ENCODE measurements around the gene RALGAPA2. TPM values are rescaled to one million over a fixed set of nuclear protein-coding genes. Genes with fewer than 3 reads are reported as not detected.

RALGAPA2 gene
- total RNA-seq, 4 donors from 2014 or later = 25.9 to 48.9 (median 38.6) TPM

DNA sequence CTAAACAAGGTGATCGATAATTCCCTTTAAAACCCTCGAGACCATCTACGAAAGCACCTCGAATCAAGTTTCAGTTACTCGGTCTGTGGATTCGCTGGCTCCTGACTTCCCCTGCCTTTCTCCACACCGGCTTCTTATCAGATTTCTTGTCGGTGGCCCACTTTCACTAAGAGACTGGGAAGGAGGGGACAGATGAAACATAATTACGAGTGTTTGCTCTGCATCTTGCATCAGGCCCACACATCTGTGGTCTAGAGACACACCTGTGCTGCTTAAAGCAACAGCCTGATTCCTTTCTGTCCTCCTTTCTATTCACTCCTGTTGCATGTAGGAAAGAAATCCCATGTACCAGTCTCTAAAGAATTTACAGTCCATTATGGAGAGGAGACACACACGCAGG lies 306.8 kb downstream of the RALGAPA2 start:
- no peaks in the 10 kb centered on the region for H3K4me1 ChIP-seq
- H3K4me3 ChIP-seq = no peak overlapping the region
- intact Hi-C loops (cut with DNase I; ENCODE audit: low total_unique reads) = no loop called here
- TF ChIP-seq CTCF (IDR thresholded peaks at IDR 0.05) (no peak), POLR2A (IDR thresholded peaks at IDR 0.05) (no peak)
- H3K27ac ChIP-seq = no peak overlapping the region
- H3K27me3 ChIP-seq = no peaks in the 10 kb centered on the region
- no peak for DNase-seq
- no peaks in the 10 kb centered on the region for H3K36me3 ChIP-seq
- no peaks in the 10 kb centered on the region for H3K9me3 ChIP-seq

GRCh38 chr20:20404633-20405032 lies 307.8 kb downstream of the RALGAPA2 start:
- intact Hi-C loops (cut with DNase I; ENCODE audit: low total_unique reads) = no loop called here
- Histone ChIP-seq H3K36me3 (no peaks in the 10 kb centered on the region), H3K27ac (no peak overlapping the region), H3K4me3 (no peak overlapping the region), H3K27me3 (no peaks in the 10 kb centered on the region), H3K4me1 (no peaks in the 10 kb centered on the region), H3K9me3 (no peaks in the 10 kb centered on the region)
- TF ChIP-seq CTCF (IDR thresholded peaks at IDR 0.05) (no peak), POLR2A (IDR thresholded peaks at IDR 0.05) (no peak)
- no peak for DNase-seq

DNA sequence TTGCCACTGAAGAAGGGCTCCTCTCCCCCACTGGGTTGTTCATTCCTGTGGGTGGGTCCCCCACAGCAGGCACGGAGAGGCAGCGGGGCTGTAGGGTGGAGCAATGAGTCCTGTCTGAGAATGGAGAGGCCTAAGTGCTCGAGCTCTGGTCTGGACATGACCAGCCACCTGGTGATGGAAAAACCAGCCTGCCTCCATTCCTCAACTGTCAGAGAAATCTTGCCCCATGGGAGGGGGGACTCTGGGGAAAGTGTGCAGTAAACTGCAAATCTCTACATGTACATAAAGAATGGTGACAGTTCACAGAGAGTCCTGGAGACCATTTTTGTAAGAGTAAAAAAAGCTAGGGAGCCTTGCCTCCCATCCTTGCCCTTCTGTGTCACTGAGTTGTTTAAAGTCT lies 310.5 kb downstream of the RALGAPA2 start:
- intact Hi-C loops (cut with DNase I; ENCODE audit: low total_unique reads) = no loop called here
- Histone ChIP-seq H3K4me3 (no peak overlapping the region), H3K9me3 (no peaks in the 10 kb centered on the region), H3K27me3 (no peaks in the 10 kb centered on the region), H3K36me3 (no peaks in the 10 kb centered on the region), H3K4me1 (no peaks in the 10 kb centered on the region), H3K27ac (no peak overlapping the region)
- DNase-seq = no peak
- TF ChIP-seq CTCF (IDR thresholded peaks at IDR 0.05) (no peak), POLR2A (IDR thresholded peaks at IDR 0.05) (no peak)

DNA sequence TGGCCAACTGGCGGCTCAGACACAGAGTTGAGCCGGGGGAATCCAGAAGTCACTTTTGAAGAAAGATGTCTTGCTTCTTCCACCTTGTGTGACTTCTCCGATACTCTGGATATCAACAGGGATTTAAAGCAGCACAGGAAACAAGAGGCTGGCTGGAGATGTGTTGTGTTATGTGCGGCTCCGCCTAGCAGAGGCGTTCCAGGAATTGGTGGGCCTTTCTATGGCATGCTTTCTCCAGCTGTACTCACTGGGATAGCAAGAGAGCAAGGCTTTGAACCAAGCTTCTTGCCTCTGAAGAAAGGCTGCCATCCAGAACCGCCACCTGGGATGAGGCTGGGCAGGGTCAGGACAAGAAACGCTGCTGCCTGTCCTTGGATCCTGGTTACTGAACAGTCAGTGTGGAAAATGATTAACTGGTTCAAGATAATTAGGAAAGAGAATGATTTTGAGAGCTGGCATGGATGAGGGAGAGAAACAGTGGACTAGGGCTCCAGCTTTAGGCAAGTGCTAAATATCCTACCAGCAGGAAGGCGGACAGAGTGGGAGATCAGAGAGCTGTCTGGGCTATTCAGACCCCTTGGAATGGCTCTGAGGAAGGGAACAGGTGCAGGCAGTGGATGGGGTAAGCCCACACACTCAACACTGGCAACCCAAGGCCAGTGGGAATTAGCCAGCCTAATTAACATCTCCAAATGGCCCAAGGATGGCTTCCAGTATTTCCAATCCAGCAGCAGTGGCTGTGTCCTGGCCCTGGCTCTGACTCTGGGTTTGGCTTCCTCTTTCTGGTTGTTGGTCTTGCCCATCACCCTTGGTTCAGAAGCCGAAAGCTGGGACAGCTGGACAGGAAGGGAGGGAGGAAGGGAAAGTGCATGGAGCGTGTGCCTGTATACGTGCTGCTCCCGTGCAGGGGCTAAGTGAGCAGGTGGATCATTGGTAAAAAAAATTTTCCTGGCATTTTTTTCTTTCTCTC lies 312.6 kb downstream of the RALGAPA2 start:
- H3K4me1 ChIP-seq = no peaks in the 10 kb centered on the region
- intact Hi-C loops (cut with DNase I; ENCODE audit: low total_unique reads) = no loop called here
- TF ChIP-seq CTCF (IDR thresholded peaks at IDR 0.05) (no peak), POLR2A (IDR thresholded peaks at IDR 0.05) (no peak)

GRCh38 chr20:20398123-20398522 lies 314.3 kb downstream of the RALGAPA2 start:
- Histone ChIP-seq H3K4me3 (no peak overlapping the region), H3K9me3 (no peaks in the 10 kb centered on the region), H3K4me1 (no peaks in the 10 kb centered on the region), H3K27me3 (no peaks in the 10 kb centered on the region), H3K36me3 (no peaks in the 10 kb centered on the region), H3K27ac (no peak overlapping the region)
- intact Hi-C loops (cut with DNase I; ENCODE audit: low total_unique reads) = no loop called here
- TF ChIP-seq CTCF (IDR thresholded peaks at IDR 0.05) (no peak), POLR2A (IDR thresholded peaks at IDR 0.05) (no peak)
- DNase-seq = no peak

More for the DNA sequence above, 312.6 kb downstream of the RALGAPA2 start:
- DNase-seq = no peak
- Histone ChIP-seq H3K27me3 (no peaks in the 10 kb centered on the region), H3K4me3 (no peak overlapping the region), H3K9me3 (no peaks in the 10 kb centered on the region), H3K27ac (no peak overlapping the region), H3K36me3 (no peaks in the 10 kb centered on the region)
